ENCODE data around the gene FTCD.
"Not testable (repeated sequence)": the region's sequence is repeated elsewhere in the genome, so short reads cannot be mapped to it uniquely, and the experiment has no call there.

The FTCD gene

GRCh38 chr21:46155514-46156377 lies at the start of gene FTCD:
TSS of gene FTCD (minus strand) at chr21:46155579. CDS start at chr21:46155523, 56 bp downstream.
- DNase-seq: no peak

- no peak for DNase-seq
Observed at GRCh38 chr21:46205166-46205565, 49.8 kb upstream of the FTCD start.

GRCh38 chr21:46203203-46203600 lies 47.8 kb upstream of the FTCD start:
- no peak for DNase-seq

GRCh38 chr21:46202592-46203202 lies 47.3 kb upstream of the FTCD start:
- no peak for DNase-seq

- not testable (repeated sequence) for DNase-seq
Observed at GRCh38 chr21:46200877-46201803, 45.8 kb upstream of the FTCD start.

- no peak for DNase-seq
Observed at GRCh38 chr21:46199436-46200373, 44.3 kb upstream of the FTCD start.

- no peak for DNase-seq
Observed at GRCh38 chr21:46196733-46197132, 41.4 kb upstream of the FTCD start.

- no peak for DNase-seq
Observed at GRCh38 chr21:46195595-46196195, 40.3 kb upstream of the FTCD start.

GRCh38 chr21:46194374-46195334 lies 39.3 kb upstream of the FTCD start:
- no peak for DNase-seq

- DNase-seq: no peak
Observed at GRCh38 chr21:46193829-46194373, 38.5 kb upstream of the FTCD start.

- no peak for DNase-seq
Observed at GRCh38 chr21:46191686-46192575, 36.6 kb upstream of the FTCD start.

- no peak for DNase-seq
Observed at GRCh38 chr21:46191257-46191685, 35.9 kb upstream of the FTCD start.

- no peak for DNase-seq
Observed at GRCh38 chr21:46190491-46191131, 35.2 kb upstream of the FTCD start.

GRCh38 chr21:46189959-46190490 lies 34.6 kb upstream of the FTCD start:
- DNase-seq: no peak

- no peak for DNase-seq
Observed at GRCh38 chr21:46189213-46189958, 34.0 kb upstream of the FTCD start.

- no peak for DNase-seq
Observed at GRCh38 chr21:46188226-46189212, 33.1 kb upstream of the FTCD start.
